Measurements from ENCODE around the gene MGLL.

GRCh38 chr3:127849368-127849767, 27.1 kb upstream of the MGLL start:
- TF ChIP-seq, protein P1, sequence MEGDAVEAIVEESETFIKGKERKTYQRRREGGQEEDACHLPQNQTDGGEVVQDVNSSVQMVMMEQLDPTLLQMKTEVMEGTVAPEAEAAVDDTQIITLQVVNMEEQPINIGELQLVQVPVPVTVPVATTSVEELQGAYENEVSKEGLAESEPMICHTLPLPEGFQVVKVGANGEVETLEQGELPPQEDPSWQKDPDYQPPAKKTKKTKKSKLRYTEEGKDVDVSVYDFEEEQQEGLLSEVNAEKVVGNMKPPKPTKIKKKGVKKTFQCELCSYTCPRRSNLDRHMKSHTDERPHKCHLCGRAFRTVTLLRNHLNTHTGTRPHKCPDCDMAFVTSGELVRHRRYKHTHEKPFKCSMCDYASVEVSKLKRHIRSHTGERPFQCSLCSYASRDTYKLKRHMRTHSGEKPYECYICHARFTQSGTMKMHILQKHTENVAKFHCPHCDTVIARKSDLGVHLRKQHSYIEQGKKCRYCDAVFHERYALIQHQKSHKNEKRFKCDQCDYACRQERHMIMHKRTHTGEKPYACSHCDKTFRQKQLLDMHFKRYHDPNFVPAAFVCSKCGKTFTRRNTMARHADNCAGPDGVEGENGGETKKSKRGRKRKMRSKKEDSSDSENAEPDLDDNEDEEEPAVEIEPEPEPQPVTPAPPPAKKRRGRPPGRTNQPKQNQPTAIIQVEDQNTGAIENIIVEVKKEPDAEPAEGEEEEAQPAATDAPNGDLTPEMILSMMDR (IDR thresholded peaks at IDR 0.05; ENCODE audit: insufficient read depth, low read length, poor library complexity, severe bottlenecking): no peak
- no peak for TF ChIP-seq EZH2phosphoT487 (conservative IDR thresholded peaks at IDR 0.05; ENCODE audit: low read length)
